ENCODE results near the gene ENPP4. TPM values are rescaled to one million over a fixed set of nuclear protein-coding genes. Genes with fewer than 3 reads are reported as not detected.
"Not testable (repeated sequence)": the region's sequence is repeated elsewhere in the genome, so short reads cannot be mapped to it uniquely, and the experiment has no call there.

The ENPP4 gene, protein sequence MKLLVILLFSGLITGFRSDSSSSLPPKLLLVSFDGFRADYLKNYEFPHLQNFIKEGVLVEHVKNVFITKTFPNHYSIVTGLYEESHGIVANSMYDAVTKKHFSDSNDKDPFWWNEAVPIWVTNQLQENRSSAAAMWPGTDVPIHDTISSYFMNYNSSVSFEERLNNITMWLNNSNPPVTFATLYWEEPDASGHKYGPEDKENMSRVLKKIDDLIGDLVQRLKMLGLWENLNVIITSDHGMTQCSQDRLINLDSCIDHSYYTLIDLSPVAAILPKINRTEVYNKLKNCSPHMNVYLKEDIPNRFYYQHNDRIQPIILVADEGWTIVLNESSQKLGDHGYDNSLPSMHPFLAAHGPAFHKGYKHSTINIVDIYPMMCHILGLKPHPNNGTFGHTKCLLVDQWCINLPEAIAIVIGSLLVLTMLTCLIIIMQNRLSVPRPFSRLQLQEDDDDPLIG
- total RNA-seq = 18.0 TPM

- DNase-seq (ENCODE audit: low spot score) = peak; percentile 94
These were observed at the start of gene ENPP4 for GRCh38 chr6:46129629-46130511. TSS of gene ENPP4 (plus strand) at chr6:46129989. CDS start at chr6:46139584, 9,595 bp downstream.

- no peak for DNase-seq (ENCODE audit: low spot score)
These were observed 49.7 kb upstream of the ENPP4 start for GRCh38 chr6:46080111-46080510.

DNA sequence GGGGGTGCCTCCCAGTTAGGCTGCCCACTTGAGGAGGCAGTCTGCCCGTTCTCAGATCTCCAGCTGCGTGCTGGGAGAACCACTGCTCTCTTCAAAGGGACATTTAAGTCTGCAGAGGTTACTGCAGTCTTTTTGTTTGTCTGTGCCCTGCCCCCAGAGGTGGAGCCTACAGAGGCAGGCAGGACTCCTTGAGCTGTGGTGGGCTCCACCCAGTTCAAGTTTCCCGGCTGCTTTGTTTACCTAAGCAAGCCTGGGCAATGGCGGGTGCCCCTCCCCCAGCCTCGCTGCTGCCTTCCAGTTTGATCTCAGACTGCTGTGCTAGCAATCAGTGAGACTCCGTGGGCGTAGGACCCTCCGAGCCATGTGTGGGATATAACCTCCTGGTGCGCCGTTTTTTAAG is 44.1 kb upstream of the ENPP4 start:
- not testable (repeated sequence) for DNase-seq (ENCODE audit: low spot score)

- DNase-seq (ENCODE audit: low spot score) = peak; percentile 63
These were observed 39.4 kb upstream of the ENPP4 start for GRCh38 chr6:46090115-46091079.

DNA sequence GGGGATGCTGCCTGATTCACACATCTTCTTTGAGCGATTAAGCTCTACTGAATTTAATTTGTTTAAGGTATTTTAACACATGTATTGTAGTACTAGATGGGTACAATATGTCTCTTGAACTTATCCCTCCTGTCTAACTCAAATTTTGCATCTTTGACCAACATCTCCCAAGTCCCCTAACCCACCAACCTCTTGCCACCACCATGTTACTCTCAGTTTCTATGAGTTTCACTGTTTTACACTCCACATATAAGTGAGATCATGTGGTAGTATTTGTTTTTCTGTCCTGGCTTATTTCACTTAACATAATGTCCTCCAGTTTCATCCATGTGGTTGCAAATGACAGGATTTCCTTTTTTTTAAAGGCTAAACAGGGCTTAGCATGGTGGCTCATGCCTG is 38.7 kb upstream of the ENPP4 start:
- no peak for DNase-seq (ENCODE audit: low spot score)

DNA sequence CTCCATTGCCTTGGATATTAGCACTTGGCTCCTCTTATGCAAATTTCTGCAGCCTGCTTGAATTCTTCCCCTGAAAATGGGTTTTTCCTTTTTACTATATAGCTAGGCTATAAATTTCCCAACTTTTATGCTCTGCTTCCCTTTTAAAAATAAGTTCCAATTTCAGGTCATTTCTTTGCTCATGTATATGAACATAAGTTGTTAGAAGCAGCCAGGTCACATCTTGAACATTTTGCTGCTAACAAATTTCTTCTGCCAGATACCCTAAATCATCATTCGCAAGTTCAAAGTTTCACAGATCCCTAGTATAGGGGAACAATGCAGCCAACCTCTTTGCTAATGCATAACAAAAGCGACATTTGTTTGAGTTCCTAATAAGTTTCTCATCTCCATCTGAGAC is 34.5 kb upstream of the ENPP4 start:
- no peak for DNase-seq (ENCODE audit: low spot score)

DNA sequence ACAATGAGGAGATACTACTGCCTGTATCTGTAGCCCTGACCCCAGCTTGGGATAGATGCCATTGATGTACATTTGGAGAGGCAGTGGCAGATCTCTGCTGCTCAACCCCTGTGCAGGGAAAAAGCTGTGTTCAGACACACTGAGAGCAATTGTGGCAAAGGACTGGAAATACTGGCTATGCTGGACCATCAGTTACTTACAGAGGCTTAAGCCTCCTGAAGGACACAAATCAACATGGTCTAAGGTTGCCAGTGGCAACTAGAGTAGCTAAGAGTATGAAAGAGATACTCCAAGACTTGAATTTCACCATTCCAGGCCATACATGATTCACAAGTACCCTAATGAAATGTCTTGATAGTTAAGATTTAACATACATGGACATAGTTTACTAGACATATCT is 32.4 kb upstream of the ENPP4 start:
- DNase-seq (ENCODE audit: low spot score) = no peak

DNA sequence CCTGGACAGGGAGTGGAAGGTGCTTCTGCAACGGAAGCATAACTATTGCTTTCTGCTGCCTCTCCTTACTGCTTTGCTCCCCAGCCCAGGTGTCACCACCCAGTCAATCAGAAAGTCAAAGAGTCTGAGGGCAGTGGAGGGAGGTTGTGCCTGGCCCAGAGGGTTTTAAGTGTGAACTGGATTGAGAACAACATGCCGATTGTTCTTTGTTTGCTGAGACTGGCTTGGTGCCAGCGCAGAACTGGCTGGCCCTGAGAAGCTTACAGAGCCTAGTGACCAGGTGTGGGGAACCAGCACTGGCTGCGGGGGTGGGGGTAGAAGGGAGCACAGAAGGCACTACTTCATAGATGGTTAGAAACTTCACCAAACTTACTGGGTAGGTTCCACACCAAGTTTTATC is 31.1 kb upstream of the ENPP4 start:
- DNase-seq (ENCODE audit: low spot score) = peak; percentile 70

- no peak for DNase-seq (ENCODE audit: low spot score)
These were observed 29.8 kb upstream of the ENPP4 start for GRCh38 chr6:46099952-46100351.

- no peak for DNase-seq (ENCODE audit: low spot score)
These were observed 27.7 kb upstream of the ENPP4 start for GRCh38 chr6:46102123-46102522.

GRCh38 chr6:46103441-46104115 is 26.2 kb upstream of the ENPP4 start:
- DNase-seq (ENCODE audit: low spot score) = no peak

DNA sequence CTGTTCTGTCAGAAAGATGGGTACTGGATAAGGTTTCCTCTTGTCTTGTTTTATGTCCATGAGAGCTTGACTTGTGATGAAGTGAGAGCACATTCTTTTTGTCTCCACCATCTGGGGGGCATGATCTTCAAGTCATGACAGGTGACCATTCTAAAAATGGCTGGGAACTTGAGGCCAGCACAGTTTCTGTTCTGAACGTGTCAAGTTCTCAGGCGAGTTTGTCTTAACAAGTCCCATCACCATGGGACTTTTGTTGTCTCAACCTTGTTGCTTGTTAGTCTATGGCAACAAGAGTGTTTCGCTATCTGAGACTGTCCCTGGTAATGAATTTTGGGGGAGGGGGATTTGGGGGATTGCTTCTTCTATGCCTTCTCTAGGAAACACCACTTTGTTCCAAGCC is 25.6 kb upstream of the ENPP4 start:
- DNase-seq (ENCODE audit: low spot score) = no peak

DNA sequence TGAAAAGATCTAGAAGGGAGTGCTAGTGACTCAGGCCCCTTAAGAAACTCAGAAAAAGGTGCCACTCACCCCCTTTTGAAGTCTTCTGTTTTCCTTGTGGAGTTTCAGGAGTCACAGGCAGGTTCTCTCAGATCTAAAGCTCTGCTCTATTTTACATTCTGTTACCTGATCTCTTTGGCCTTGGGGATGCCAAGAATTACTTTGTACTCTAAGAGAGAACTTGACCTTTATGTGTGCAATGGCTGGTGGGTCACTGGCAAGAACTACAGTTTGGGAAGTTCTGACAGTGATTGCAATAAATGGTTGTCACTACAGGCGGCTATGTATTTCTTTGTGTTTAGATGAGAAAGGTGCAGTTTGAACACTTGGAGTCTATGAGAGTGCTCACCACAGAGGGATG is 24.2 kb upstream of the ENPP4 start:
- DNase-seq (ENCODE audit: low spot score) = no peak

GRCh38 chr6:46113370-46113769 is 16.4 kb upstream of the ENPP4 start:
- DNase-seq (ENCODE audit: low spot score) = no peak

- no peak for DNase-seq (ENCODE audit: low spot score)
These were observed 14.2 kb upstream of the ENPP4 start for GRCh38 chr6:46115634-46116033.

DNA sequence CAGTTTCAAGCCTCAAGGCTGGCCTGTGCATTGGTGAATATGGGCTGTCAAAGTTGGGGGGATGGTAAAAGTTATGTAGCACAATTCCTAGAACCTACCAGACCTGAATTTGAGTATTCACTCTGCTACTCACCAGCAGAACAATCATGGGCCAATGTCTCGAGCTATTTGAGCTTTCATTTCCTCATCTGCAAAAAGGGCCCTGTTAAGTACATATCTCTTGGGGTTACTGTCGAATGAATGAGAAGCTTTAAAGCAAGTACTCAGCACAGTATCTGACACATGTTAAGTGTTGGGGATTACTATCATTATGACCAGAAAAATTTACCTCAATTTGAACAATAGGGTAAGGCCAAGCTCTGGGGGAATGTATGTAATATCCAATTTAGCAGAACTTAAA is 13.5 kb upstream of the ENPP4 start:
- no peak for DNase-seq (ENCODE audit: low spot score)

GRCh38 chr6:46118157-46118556 is 11.6 kb upstream of the ENPP4 start:
- no peak for DNase-seq (ENCODE audit: low spot score)

DNA sequence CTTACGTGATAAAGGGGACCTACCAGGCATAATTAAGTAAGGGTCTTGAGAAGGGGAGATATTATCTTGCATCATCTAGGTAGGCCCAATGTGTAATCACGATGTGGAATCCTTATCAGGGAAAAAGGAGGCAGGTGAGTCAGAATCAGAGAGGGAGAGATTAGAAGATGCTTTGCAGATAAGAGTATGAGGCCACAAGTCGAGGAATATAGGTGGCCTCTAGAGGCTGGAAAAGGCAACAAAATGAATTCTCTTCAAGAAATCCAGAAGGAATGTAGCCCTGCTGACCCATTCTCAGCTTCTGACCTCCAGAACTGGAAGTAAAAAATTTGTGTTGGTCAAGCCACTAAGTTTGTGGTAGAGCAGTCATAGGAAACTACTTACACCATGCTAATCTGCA is 11.0 kb upstream of the ENPP4 start:
- no peak for DNase-seq (ENCODE audit: low spot score)

GRCh38 chr6:46119679-46120078 is 10.1 kb upstream of the ENPP4 start:
- not testable (repeated sequence) for DNase-seq (ENCODE audit: low spot score)

GRCh38 chr6:46128476-46128875 is 1.3 kb upstream of the ENPP4 start:
- DNase-seq (ENCODE audit: low spot score) = no peak

DNA sequence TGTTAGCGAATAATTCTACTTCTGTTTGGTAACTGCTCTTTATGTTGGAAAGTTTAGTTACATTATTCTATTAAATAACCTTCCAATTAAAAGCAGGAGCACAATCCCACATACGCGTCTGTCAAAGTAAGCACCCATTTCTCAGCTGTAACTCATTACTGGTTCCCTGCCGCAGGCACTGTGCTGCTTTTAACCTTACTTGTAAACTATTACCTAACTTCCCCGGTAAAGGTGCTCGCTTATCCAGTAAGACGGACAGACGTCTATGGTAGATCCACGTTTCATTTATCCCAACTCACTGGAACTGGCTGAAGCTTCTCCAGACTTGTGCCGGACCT is 529 bp upstream of the ENPP4 start:
- DNase-seq (ENCODE audit: low spot score) = no peak
